Articular chondrocyte of knee joint (primary cell): ENCODE results near the gene PAIP1. TPM values are rescaled to one million over a fixed set of nuclear protein-coding genes. Genes with fewer than 3 reads are reported as not detected.

Experiments
- total RNA-seq: library from RNA; depleted of rRNA; stranded (reverse); fragments of >200 nt; gene quantifications from 2 replicates; pipeline ENCODE4 v1.2.3, GENCODE V29; 2012

PAIP1 gene, protein sequence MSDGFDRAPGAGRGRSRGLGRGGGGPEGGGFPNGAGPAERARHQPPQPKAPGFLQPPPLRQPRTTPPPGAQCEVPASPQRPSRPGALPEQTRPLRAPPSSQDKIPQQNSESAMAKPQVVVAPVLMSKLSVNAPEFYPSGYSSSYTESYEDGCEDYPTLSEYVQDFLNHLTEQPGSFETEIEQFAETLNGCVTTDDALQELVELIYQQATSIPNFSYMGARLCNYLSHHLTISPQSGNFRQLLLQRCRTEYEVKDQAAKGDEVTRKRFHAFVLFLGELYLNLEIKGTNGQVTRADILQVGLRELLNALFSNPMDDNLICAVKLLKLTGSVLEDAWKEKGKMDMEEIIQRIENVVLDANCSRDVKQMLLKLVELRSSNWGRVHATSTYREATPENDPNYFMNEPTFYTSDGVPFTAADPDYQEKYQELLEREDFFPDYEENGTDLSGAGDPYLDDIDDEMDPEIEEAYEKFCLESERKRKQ
- total RNA-seq = 110 and 117 TPM in 2 replicates

DNA sequence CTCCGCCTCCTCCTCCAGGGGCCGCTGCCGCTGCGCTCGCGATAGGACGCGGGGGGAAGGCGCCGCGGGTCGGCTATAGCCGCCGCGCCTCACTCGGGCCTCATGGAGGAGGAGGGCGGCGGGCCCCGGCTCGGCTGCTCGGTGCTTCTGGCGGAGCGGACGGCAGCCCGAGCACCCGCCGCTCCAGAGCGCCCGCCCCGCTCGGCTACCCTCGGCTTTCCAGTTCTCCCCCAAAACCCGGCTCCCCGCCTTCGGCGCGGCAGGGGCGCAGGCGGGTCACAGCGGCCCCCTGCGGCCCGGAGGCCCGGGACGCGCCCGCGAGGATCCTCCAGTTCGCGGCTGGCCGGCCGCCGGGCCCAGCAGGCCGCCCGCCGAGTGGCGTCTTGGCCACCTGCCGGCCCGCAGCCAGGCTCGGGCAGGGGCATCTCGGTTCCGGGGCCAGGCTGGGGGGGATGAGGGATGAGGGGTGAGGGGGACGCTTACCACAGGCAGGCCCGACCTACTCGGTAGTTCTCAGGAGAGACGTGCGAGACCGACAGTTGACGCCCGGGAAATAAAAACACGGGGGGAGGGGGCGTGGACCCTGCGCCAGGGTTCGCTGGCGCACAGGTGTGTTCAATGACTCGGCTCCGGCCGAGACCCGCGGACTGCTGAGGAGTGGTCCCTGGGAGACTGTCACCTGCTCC lies at the start of gene PAIP1:
TSS of gene PAIP1 (minus strand) at position 221 of the 686 bp plus-strand sequence. CDS start 231 bp downstream, outside the sequence.

DNA sequence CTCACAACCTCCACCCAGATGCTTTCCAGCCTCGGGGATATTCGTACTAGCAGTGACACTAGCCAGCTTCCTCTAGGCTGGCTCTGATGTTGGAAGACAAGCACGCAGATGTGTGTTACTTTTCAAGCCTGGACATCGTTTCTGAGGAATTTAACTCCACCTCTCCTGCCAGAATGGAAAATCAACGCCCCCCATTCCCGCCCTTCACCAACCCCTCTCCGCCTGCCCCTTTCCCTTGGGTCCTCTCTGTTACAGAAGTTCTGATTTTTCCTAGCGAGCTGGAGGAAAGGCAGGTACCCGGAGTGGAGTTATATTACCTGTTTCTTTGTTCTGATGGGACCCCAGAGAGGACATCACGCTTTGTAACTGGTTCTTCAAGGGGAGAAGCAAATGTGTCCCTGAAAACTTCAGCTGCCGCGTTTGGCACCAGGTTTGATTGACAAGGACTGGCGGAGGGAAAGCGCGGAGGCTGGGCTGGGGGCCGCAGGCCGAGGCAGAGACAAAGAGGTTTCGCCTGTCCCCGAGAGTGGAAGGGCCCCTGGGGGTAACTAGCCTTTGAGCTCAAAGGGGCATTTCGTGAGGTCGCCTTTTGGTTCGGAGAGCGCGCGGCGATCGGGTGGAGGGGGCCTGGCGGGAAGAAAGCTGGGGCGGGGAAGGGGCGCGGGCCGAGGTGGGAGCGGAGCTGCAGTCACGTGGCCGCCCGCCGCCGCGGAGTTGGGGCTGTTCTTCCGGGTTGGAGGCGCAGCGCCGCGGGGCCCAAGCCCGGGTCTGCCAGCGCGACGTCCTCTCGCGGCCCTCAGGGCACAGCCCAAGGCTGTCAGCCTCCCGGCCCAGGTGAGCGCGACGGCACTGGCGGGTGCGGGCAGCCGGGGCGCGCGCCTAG lies 45.8 kb upstream of the PAIP1 start, which contains the start of gene NNT:
TSS of gene NNT (plus strand) at position 720 of the 883 bp plus-strand sequence. CDS start 6,016 bp downstream, outside the sequence.

DNA sequence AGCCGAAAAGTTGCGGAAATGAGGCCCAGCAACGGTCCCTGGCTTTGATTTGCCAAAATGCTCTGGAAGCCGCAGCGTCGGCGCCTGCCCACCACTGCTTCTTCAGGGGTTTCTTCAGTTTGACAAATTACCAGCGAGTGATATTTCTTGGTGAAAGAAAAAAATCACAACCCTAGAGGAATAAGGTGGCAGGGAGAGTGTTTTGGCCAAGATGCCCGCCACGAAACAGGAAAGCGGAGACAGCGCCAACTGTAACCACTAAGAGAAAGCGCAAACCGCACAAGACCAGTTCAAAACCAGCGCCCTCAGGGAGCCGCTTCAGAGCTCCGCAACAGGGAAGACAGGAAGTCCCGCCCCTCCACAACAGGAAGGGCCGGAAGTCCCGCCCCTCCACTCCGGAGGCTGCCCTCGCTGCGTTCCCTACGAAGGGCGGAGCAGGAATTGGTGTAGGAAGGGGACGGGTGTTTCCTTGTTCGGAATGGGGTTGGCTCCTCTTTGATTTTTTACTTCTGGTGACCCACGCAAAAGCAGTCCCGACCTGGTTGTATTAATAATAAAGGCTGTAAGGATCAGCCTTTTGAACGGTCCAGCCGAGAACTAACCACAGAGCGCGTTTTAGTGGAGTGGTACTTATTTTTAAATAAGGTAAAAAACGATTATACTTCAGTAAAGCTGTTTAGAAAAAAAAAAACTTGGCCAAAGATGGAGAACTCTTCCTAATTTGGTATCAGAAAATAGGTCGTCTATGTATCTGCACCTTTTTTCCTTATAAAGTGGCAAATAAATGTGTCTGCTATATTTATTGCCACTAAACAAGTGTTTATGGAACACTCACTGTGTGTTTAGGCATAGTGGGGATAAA lies 41.8 kb downstream of the PAIP1 start, which contains the start of gene C5orf34:
TSS of gene C5orf34 (minus strand) at position 333 of the 862 bp plus-strand sequence. CDS start 5,809 bp downstream, outside the sequence.

DNA sequence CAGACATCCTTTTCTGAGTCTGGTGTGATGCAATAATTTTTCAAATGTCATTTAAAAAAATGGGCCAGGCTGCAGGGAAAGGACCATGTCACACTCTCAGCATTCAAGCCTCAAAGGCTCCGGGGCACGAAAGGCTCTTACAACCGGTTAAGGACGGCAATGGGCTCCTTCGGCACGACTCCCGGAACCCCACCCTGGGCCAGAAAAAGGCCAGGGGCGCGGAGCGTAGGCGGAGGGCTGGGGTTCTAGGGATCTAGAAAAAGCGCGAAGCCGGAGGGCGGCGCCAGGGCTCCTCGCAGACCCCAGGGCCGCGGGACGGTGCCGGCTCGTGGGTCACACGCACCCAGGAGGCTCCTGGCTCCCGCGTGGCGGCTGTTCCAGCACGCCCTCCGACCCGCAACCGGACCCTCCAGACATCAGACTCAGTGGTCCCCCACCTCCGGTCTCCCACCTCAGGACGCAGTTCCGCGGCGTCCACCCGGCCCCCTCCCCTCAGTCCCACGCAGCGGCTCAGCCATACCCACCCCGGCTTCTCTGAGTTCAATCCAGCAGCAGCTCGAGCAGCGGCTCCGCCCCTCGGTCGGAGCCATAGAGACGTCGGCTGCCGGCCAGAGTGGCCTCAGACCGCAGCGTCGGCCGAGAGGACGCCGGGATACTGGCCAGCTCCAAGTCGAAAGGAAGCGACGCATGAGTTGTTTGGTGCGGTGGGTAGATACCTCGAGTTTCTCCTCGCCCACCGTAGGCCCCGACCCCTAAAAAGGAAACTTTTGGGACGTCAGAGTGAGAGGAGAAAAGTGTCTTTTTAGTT lies 73.4 kb downstream of the PAIP1 start, which contains the start of gene TMEM267:
TSS of gene TMEM267 (minus strand) at position 568 of the 808 bp plus-strand sequence. CDS start 29,896 bp downstream, outside the sequence.

Other genes with a start within 250 kb of the PAIP1 start
- 75.9 and 83.1 TPM in 2 replicates for gene HMGCS1, start 243.7 kb downstream of the PAIP1 start, total RNA-seq
- gene CCL28, start 144.7 kb downstream of the PAIP1 start, total RNA-seq = 14.6 and 15.7 TPM in 2 replicates
- gene TMEM267, start 73.2 kb downstream of the PAIP1 start, total RNA-seq = 22.7 and 27.3 TPM in 2 replicates
- gene C5orf34, start 41.9 kb downstream of the PAIP1 start, total RNA-seq = 4.4 and 6.7 TPM in 2 replicates
- 108 and 129 TPM in 2 replicates for gene NNT, start 46.1 kb upstream of the PAIP1 start, total RNA-seq